Keratinocyte (primary cell): ENCODE data around the gene PHACTR2. TPM values are rescaled to one million over a fixed set of nuclear protein-coding genes. Genes with fewer than 3 reads are reported as not detected.

Experiments
- DNase-seq: peaks from one replicate; pipeline ENCODE4 v3.0.0-alpha.2; 2011; ENCODE audit warnings: low read depth, missing footprints, low spot score
- FAIRE-seq: peaks from 2 replicates; lab custom pipeline; 2011; peaks lifted over from hg19 to GRCh38; lab: Jason Lieb, UNC
- H2AFZ ChIP-seq: 2 replicates; pipeline ENCODE4 v1.6.0; 2012; ENCODE audit warnings: low read length, control low read depth, inconsistent platforms; ENCODE audit not compliant: control insufficient read depth
- H3K27ac ChIP-seq: 2 replicates; pipeline ENCODE4 v1.5.1; 2011; ENCODE audit warnings: low read length; ENCODE audit not compliant: control insufficient read depth, insufficient read depth
- H3K27me3 ChIP-seq: 3 replicates; pipeline ENCODE4 v1.6.0; 2011; ENCODE audit warnings: low read length; ENCODE audit not compliant: control insufficient read depth, insufficient read depth; ENCODE audit errors: extremely low read depth
- H3K36me3 ChIP-seq, 2 experiments: 2 replicates in 1 of 2; 3 replicates in 1 of 2; pipeline ENCODE4 v1.5.1; 2011; ENCODE audit warnings: low read length in 2 of 2, mild to moderate bottlenecking in 1 of 2; ENCODE audit not compliant: control insufficient read depth in 2 of 2, insufficient read depth in 2 of 2; ENCODE audit errors: extremely low read depth in 1 of 2
- H3K4me1 ChIP-seq: 3 replicates; pipeline ENCODE4 v1.5.1; 2011; ENCODE audit warnings: low read length; ENCODE audit not compliant: control insufficient read depth, insufficient read depth; ENCODE audit errors: extremely low read depth
- H3K4me2 ChIP-seq: 3 replicates; pipeline ENCODE4 v1.6.0; 2011; ENCODE audit warnings: low read depth, low read length; ENCODE audit not compliant: control insufficient read depth, insufficient read depth; ENCODE audit errors: extremely low read depth
- H3K4me3 ChIP-seq, 3 experiments: fragments of 200-600 bp in 1 of 3; sonication (generic) in 1 of 3; 2 replicates in 2 of 3; 3 replicates in 1 of 3; pipeline ENCODE4 v1.5.1; 2011 to 2016; ENCODE audit warnings: low read length in 3 of 3, mild to moderate bottlenecking in 3 of 3, control low read depth in 2 of 3, inconsistent platforms in 1 of 3, low read depth in 1 of 3, mixed read lengths in 1 of 3, mixed run types in 1 of 3, moderate library complexity in 1 of 3; ENCODE audit not compliant: control insufficient read depth in 2 of 3, insufficient read depth in 2 of 3; ENCODE audit errors: extremely low read depth in 1 of 3
- H3K79me2 ChIP-seq: 2 replicates; pipeline ENCODE4 v1.6.0; 2012; ENCODE audit warnings: low read length; ENCODE audit not compliant: control insufficient read depth, insufficient read depth
- H3K9ac ChIP-seq: 3 replicates; pipeline ENCODE4 v1.6.0; 2011; ENCODE audit warnings: low read length; ENCODE audit not compliant: control insufficient read depth, insufficient read depth; ENCODE audit errors: extremely low read depth
- H3K9me1 ChIP-seq: 3 replicates; pipeline ENCODE4 v1.6.0; 2011; ENCODE audit warnings: low read length; ENCODE audit not compliant: control insufficient read depth, insufficient read depth; ENCODE audit errors: extremely low read depth
- H3K9me3 ChIP-seq: 2 replicates; pipeline ENCODE4 v1.5.1; 2012; ENCODE audit warnings: low read depth, low read length; ENCODE audit not compliant: control insufficient read depth
- H4K20me1 ChIP-seq: 3 replicates; pipeline ENCODE4 v1.6.0; 2011; ENCODE audit warnings: low read length; ENCODE audit not compliant: control insufficient read depth, insufficient read depth; ENCODE audit errors: extremely low read depth
- EZH2 ChIP-seq: IDR thresholded peaks from one replicate; pipeline ENCODE4 v1.6.1; 2012; ENCODE audit warnings: inconsistent platforms, mild to moderate bottlenecking, low read length, moderate library complexity
- dilution Hi-C: fragments of 300-500 bp; cut with MboI; formaldehyde crosslinking; loops from one replicate; pipeline ENCODE4 v1.7.0; 2020; ENCODE audit warnings: low sequenced_read_pairs; ENCODE audit not compliant: extremely low pct_ligation_motif_present
- polyA plus RNA-seq, 5 experiments: library from polyadenylated mRNA; depleted of rRNA in 3 of 5; stranded (reverse) in 3 of 5; stranded (forward) in 1 of 5; unstranded in 1 of 5; fragments of >200 nt; gene quantifications; 1 replicate in 1 of 5; 2 replicates in 3 of 5; 3 replicates in 1 of 5; pipeline versions ENCODE4 v1.2.1 to v1.2.3, GENCODE V29; 2011 to 2012; ENCODE audit warnings: missing spikeins in 2 of 5, low read depth in 1 of 5, low replicate concordance in 1 of 5
- TF ChIP-seq, protein P1 (sequence below), 3 experiments: IDR thresholded peaks in 1 of 3; conservative IDR thresholded peaks in 1 of 3; optimal IDR thresholded peaks in 1 of 3; 2 replicates in 2 of 3; 3 replicates in 1 of 3; pipeline versions ENCODE3 to v1.5.1; 2011; ENCODE audit warnings: low read length in 3 of 3, mild to moderate bottlenecking in 3 of 3, moderate library complexity in 2 of 3, control low read depth in 1 of 3, inconsistent platforms in 1 of 3; ENCODE audit not compliant: insufficient read depth in 2 of 3; ENCODE audit errors: extremely low read depth in 1 of 3

The PHACTR2 gene
- polyA plus RNA-seq, 1 donor (not counting 4 experiments of a cell fraction or from before 2014, with no cell fraction given), result 9.4 TPM

DNA sequence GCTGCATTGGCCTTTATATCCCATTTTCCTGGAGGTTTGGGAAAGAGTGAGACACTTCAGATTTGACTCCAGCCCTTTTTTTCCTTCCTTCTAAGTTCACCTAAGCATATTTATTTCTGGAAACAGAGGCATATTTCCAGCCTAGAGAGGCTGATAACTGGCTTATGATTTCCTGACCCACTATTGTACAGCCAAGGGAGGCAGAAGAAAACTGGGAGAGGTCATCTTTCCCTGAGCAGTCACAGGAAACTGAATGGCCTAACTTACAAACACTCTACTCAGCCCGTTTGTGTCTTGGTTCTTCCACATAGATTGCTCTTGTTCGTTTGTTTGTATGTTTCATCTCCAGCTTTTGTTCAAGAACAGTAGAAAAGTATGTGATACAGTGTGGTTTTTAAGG, 101.2 kb downstream of the PHACTR2 start:
- Histone ChIP-seq H3K4me2 (no peak overlapping the region), H3K9me3 (no peaks in the 10 kb centered on the region), H3K4me1 (no peaks in the 10 kb centered on the region), H3K36me3 (peaks cover 2 to 4% of the 10 kb centered on the region in 2 experiments), H3K9me1 (no peaks in the 10 kb centered on the region), H3K27me3 (no peaks in the 10 kb centered on the region), H4K20me1 (no peaks in the 10 kb centered on the region), H2AFZ (no peak overlapping the region), H3K27ac (no peak overlapping the region), H3K4me3 (no peak overlapping the region), H3K9ac (no peak overlapping the region), H3K79me2 (no peaks in the 10 kb centered on the region)
- FAIRE-seq, result no peak
- DNase-seq, result no peak
- TF ChIP-seq EZH2, result no peak
- TF ChIP-seq, protein P1, sequence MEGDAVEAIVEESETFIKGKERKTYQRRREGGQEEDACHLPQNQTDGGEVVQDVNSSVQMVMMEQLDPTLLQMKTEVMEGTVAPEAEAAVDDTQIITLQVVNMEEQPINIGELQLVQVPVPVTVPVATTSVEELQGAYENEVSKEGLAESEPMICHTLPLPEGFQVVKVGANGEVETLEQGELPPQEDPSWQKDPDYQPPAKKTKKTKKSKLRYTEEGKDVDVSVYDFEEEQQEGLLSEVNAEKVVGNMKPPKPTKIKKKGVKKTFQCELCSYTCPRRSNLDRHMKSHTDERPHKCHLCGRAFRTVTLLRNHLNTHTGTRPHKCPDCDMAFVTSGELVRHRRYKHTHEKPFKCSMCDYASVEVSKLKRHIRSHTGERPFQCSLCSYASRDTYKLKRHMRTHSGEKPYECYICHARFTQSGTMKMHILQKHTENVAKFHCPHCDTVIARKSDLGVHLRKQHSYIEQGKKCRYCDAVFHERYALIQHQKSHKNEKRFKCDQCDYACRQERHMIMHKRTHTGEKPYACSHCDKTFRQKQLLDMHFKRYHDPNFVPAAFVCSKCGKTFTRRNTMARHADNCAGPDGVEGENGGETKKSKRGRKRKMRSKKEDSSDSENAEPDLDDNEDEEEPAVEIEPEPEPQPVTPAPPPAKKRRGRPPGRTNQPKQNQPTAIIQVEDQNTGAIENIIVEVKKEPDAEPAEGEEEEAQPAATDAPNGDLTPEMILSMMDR (optimal IDR thresholded peaks at IDR 0.05 in 1 of 3, IDR thresholded peaks at IDR 0.05 in 1 of 3, conservative IDR thresholded peaks at IDR 0.05 in 1 of 3; ENCODE audit: extremely low read depth in 1 of 3, insufficient read depth in 2 of 3, low read length in 3 of 3), result no peak
- dilution Hi-C loops, result no loop called here

DNA sequence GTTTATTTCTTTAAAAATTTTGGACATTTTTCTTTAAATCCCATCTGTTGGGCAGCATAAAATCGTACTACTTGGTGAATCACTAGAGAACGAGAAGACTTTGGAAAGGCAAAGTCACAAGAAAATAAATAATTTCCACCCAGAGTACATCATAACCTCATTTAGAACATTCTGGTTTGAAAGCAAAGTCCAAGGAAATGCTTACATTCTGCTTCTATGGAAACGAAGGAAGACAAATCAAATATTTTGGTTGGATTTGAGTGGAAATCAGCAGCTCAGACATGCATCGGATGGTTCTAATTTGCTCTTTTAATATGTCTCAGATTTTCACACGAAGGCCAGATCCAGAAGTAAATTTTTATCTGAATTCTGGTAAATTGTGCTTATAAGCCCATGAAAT, 104.7 kb downstream of the PHACTR2 start:
- H3K27ac ChIP-seq, result no peak overlapping the region
- no peaks in the 10 kb centered on the region for H3K4me1 ChIP-seq
- no peak overlapping the region for H2AFZ ChIP-seq
- no peaks in the 10 kb centered on the region for H3K9me3 ChIP-seq
- FAIRE-seq (no peak), DNase-seq (no peak)
- TF ChIP-seq, protein P1 (optimal IDR thresholded peaks at IDR 0.05 in 1 of 3, IDR thresholded peaks at IDR 0.05 in 1 of 3, conservative IDR thresholded peaks at IDR 0.05 in 1 of 3; ENCODE audit: extremely low read depth in 1 of 3, insufficient read depth in 2 of 3, low read length in 3 of 3), result no peak
- TF ChIP-seq EZH2, result no peak
- dilution Hi-C loops, result no loop called here
- H3K27me3 ChIP-seq, result no peaks in the 10 kb centered on the region
- H3K4me2 ChIP-seq, result no peak overlapping the region
- H3K4me3 ChIP-seq, result no peak overlapping the region
- no peak overlapping the region for H3K9ac ChIP-seq
- H4K20me1 ChIP-seq, result no peaks in the 10 kb centered on the region
- no peaks in the 10 kb centered on the region for H3K79me2 ChIP-seq
- no peaks in the 10 kb centered on the region for H3K9me1 ChIP-seq
- H3K36me3 ChIP-seq, result peaks cover 0 to 3% of the 10 kb centered on the region in 2 experiments
